Measurements from ENCODE around the gene FLVCR1.

FLVCR1 gene

DNA sequence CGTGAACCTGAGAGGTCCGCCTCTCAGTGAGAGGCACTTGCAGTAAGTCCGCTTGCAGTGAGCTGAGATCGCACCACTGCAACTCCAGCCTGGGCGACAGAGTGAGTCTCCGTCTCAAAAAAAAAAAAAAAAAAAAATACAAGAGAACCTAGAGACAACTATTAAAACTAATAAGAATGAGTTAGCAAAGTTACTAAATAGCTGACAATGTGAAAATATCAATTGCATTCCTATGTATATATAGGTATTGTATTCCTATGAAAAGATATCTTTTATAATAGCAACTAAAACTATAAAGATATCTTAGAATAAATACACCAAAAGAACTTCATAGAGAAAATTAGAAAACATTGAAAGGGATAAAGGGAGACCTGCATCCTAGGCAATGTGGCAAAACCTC, 20.3 kb downstream of the FLVCR1 start:
- in situ Hi-C loops (cut with HindIII; ENCODE audit: low sequenced_read_pairs): no loop called here
- no peak overlapping the region for H3K4me3 ChIP-seq (ENCODE audit: low read depth, low read length)
- TF ChIP-seq, protein P1, sequence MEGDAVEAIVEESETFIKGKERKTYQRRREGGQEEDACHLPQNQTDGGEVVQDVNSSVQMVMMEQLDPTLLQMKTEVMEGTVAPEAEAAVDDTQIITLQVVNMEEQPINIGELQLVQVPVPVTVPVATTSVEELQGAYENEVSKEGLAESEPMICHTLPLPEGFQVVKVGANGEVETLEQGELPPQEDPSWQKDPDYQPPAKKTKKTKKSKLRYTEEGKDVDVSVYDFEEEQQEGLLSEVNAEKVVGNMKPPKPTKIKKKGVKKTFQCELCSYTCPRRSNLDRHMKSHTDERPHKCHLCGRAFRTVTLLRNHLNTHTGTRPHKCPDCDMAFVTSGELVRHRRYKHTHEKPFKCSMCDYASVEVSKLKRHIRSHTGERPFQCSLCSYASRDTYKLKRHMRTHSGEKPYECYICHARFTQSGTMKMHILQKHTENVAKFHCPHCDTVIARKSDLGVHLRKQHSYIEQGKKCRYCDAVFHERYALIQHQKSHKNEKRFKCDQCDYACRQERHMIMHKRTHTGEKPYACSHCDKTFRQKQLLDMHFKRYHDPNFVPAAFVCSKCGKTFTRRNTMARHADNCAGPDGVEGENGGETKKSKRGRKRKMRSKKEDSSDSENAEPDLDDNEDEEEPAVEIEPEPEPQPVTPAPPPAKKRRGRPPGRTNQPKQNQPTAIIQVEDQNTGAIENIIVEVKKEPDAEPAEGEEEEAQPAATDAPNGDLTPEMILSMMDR (IDR thresholded peaks at IDR 0.05; ENCODE audit: low read depth, low read length): no peak
- no peak for DNase-seq (ENCODE audit: low read depth, low spot score)

DNA sequence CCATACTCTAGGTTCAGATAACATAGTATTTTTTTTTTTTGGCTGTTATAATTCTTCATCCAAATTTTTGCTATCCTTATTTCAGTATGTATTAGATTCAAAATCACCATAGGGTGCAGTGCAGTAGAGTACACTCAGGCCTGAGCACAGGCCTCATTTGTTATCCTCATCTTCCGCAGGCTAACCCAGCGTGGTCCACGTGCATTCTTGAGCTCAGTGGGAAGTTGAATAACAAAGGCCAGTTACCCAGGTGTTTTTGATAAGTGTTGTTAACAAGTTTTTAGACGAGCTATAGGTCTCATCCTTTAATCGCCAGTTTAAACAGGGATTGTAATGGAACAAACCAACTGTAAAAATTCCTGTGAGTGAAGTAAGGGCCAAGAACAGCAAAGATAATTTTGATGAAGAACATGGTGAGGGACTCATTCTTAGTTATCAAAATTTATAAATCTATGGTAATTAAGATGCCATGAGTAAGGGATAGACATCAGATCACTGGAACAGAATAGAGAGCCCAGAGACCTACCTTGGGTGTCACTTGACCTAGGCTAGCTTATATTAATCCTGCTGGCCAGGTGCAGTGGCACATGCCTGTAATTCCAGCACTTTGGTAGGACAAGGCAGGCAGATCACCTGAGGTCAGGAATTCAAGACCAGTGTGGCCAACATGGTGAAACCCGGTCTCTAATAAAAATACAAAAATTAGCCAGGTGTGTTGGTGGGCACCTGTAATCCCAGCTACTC, 22.0 kb downstream of the FLVCR1 start:
- TF ChIP-seq, protein P1 (IDR thresholded peaks at IDR 0.05; ENCODE audit: low read depth, low read length): no peak
- in situ Hi-C loops (cut with HindIII; ENCODE audit: low sequenced_read_pairs): no loop called here
- H3K4me3 ChIP-seq (ENCODE audit: low read depth, low read length): no peak overlapping the region
- DNase-seq (ENCODE audit: low read depth, low spot score): no peak

DNA sequence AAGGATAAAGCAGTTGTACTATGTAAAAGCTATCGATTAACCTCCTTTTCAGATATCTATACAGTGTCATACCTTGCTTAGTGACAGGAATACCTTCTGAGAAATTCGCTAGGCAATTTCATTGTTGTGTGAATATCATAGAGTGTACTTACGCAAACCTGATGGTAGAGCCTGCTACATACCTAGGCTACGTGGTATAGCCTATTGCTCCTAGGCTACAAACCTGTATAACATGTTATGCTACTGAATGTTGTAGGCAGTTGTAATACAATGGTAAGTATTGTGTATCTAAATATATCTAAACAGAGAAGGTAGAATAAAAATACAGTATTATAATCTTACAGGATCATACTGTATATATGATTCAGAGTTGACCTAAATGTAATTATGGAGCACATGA, 26.5 kb downstream of the FLVCR1 start:
- H3K4me3 ChIP-seq (ENCODE audit: low read depth, low read length): no peak overlapping the region
- in situ Hi-C loops (cut with HindIII; ENCODE audit: low sequenced_read_pairs): no loop called here
- TF ChIP-seq, protein P1 (IDR thresholded peaks at IDR 0.05; ENCODE audit: low read depth, low read length): no peak
- no peak for DNase-seq (ENCODE audit: low read depth, low spot score)

DNA sequence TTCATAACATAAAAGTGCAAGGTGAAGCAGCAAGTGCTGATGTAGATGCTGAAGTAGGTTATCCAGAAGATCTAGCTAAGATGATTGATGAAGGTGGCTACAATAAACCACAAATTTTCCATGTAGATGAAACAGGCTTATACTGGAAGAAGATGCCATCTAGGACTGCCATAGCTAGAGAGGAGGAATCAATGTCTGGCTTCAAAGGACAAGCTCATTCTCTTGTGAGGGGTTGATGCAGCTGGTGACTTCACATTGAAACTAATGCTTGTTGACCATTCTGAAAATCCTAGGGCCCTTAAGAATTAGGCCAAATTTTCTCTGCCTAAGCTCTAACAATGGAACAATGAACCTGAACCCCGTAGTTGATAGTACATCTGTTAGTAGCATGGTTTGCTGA, 34.0 kb downstream of the FLVCR1 start:
- in situ Hi-C loops (cut with HindIII; ENCODE audit: low sequenced_read_pairs): no loop called here
- H3K4me3 ChIP-seq (ENCODE audit: low read depth, low read length): no peak overlapping the region
- DNase-seq (ENCODE audit: low read depth, low spot score): no peak
- TF ChIP-seq, protein P1 (IDR thresholded peaks at IDR 0.05; ENCODE audit: low read depth, low read length): no peak

DNA sequence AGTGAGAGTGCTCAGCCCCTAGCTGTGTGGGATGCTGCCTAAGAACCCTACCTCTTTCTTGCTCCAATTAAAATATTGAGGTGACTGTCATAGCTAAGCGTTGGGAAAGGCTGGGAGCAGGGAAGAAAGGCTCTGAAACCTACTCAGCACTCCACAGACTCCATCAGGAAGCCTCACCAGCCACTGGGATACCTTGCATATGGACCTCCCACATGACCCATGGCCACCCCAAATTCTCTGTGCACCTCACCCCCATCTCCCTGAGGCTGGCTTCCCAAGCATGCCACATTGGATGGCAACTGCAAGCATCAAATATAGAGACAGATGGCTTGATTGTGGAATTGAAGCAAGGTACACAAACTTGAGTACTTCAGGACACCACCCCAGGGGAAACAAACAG, 41.8 kb downstream of the FLVCR1 start:
- in situ Hi-C loops (cut with HindIII; ENCODE audit: low sequenced_read_pairs): no loop called here
- no peak for DNase-seq (ENCODE audit: low read depth, low spot score)
- H3K4me3 ChIP-seq (ENCODE audit: low read depth, low read length): no peak overlapping the region
- TF ChIP-seq, protein P1 (IDR thresholded peaks at IDR 0.05; ENCODE audit: low read depth, low read length): no peak

DNA sequence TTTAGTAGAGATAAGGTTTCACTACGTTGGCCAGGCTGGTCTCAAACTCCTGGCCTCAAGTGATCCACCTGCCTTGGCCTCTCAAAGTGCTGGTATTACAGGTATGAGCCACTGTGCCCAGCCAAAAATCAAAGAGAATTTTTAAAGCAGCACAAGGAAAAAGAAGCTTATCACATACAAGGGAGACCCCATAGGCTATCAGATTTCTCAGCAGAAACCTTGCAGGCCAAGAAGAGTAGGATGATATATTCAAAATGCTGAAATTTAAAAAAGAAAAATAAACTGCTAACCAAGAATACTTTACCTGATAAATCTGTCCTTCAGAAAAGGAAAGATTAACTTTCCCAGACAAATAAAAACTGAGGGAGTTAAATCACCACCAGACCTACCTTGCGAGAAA, 43.2 kb downstream of the FLVCR1 start:
- TF ChIP-seq, protein P1 (IDR thresholded peaks at IDR 0.05; ENCODE audit: low read depth, low read length): no peak
- in situ Hi-C loops (cut with HindIII; ENCODE audit: low sequenced_read_pairs): no loop called here
- DNase-seq (ENCODE audit: low read depth, low spot score): no peak
- no peak overlapping the region for H3K4me3 ChIP-seq (ENCODE audit: low read depth, low read length)
